Stimulated activated CD8-positive, alpha-beta memory T cell treated with anti-CD3 and anti-CD28 coated beads, Interleukin-7, amount 100 ng/mL, for 48 hours (primary cell): ENCODE data around the gene TFF1.

Source experiments
- DNase-seq, 2 donors: peaks; one replicate each; pipeline ENCODE4 v3.0.0-alpha.2; 2020; ENCODE audit warnings: low read depth in 1 of 2; ENCODE audit errors: extremely low read depth in 1 of 2

TFF1 gene

DNA sequence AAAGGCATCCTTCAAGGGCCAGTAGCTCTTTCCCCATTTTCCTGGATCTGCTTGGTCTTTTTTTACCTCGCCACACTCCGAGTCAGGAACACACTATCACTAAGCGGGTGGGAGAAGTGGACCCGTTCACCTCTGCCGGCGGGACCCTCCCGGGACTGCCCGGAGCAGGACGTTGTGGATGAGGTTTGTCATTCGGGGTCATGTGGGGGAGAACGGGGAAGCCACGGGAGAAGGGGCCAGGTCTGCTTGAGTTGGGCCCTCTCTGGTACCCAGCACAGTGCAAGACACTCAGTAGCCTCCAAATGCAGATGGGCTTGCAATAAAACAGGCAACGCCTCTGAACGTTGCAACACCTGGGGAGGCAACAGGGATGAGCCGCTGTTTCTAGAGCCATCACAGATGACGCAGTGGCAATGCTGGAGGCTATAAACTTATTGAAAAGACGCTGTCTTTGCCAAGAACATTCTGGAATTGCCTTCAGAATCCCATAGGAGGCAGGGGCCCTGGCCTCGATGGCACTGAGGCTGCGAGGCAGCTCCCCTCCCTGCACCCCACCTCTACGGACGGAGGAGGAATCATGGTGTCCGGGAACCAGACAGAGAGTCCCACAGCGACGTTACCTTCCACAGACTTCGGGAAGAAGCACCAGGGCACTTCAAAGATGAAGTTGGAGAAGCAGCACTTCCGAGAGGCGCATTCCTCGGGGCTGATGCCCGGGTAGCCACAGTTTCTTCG, 19.3 kb downstream of the TFF1 start:
- no peak for DNase-seq

DNA sequence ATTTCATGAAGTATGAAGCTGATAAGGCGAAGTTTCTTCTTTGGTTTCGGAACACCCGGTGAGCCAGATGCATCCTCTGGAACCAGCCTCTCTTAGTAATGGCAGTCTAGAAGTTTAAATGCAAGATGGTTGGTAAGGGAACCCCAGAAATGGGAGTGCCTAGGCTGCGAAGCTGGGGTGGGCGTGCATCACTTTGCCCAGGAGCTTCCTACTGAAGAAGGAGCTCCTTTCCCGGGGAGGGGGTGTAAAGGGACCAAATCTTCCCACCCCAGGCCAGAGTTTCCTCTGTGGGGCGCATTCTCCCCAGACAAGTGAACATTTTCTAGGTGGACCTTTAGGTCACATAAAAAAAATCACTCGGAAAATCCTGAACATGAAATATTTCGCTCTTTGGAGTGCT, 19.9 kb downstream of the TFF1 start:
- no peak for DNase-seq

DNA sequence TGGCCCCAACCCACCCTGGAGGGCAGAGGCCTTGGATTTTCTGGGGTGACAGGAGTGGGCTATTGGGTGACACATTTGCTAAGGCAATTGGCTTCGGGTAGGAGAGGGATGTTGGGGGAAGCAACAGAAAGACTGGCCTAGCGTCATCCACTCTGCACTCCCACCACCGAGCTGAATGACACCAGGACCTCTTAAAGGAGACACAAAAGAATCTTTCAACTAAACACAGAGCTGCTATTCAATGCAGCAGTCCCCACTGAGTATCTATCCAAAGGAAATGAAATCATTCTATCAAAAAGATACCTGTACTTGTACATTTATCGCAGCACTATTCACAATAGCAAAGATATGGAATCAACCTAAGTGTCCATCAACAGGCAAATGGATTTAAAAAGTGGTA, 21.7 kb downstream of the TFF1 start:
- no peak for DNase-seq

DNA sequence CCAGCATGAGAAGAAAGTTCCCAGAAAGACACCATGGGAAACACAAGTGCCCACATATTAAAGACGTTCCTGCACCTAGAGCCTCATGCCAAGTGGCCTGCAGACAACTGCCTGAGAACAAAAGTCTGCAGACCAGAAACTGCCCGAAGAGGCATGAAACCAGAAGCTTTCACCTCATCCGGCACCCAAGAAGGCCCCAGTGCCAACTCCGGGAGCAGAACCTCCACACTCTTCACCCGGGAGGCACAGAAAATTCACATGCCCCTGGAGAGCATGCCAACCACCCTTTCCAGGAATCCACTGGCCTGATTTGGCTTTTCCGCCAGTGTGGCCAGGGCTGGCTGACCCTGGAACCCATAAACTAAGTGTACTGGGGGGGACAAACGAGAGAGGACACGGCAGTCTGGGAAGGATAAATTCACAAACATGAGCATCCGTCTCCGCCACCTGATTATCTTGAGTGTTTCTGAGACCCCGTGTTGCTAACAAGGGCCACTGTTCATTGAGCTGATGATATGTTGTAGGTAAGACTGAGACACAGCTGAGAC, 22.3 kb downstream of the TFF1 start:
- no peak for DNase-seq

DNA sequence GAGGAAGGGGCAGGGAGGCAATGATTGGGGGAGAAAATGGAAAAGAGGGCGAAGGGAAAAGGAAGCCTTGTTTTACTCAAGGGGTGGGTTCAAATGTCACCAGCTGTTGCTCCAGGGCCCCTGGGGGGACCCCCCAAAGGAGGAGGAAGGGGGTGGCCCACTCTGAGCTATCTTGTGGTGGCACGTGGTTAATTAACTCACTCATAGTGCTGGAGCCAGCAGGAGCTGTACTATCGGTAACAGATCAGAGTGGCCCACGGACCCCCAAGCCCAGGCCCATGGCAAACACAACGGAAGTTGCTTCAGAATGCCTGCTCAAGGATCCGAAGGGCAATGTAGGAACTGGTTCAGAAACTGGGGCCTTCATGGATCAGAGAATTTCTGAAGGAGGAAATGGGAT, 22.8 kb downstream of the TFF1 start:
- DNase-seq, result no peak

DNA sequence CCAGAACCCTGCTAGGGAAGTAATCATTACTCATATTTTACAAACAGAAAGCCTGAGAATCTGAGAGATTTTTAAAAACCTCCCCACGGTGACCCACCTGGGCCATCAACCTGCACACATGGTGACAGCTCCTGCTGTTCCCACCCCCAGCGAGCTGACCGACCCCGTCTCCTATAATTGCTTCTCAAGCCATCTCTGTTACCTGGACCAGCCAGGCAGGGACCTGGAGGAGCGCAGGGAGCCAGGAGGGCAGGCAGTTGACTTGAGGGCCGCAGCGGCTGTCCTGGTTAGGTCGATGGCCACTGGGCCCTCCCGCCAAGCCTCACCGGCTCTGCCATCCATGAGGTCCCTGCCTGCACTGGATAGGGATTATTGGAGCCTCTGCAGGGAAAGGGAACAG, 23.2 kb downstream of the TFF1 start:
- DNase-seq, result no peak

DNA sequence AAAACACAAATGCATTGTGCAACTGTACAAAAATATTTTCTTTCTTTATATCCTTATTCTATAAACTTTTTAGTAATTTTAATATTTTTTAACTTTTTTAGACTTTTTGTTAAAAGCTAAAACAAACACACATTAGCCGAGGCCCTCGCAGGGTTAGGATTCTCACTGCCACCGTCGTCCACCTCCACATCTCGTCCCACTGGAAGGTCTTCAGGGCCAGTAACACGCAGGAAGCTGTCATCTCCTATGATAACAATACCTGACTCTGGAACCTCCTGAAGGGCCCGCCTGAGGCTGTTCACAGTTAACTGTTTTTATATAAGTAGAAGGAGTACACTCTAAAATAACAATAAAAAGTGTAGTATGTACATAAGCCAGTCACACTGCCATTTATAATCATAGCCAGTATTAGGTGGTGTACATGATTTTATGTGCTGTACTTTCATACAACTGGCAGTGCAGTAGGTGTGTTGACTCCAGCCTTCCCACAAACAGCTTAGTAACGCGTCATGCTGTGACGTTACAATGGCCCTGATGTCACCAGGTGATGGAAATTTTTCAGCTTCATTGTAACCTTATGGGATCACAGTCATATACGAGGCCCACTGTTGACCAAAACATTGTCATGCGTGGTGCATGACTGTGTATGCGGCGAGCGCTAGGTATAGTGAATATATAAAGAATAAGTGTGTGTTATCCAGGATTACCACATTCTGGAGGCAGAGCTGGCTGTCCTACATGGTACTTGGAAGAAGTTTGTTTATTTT, 24.4 kb downstream of the TFF1 start:
- no peak for DNase-seq

DNA sequence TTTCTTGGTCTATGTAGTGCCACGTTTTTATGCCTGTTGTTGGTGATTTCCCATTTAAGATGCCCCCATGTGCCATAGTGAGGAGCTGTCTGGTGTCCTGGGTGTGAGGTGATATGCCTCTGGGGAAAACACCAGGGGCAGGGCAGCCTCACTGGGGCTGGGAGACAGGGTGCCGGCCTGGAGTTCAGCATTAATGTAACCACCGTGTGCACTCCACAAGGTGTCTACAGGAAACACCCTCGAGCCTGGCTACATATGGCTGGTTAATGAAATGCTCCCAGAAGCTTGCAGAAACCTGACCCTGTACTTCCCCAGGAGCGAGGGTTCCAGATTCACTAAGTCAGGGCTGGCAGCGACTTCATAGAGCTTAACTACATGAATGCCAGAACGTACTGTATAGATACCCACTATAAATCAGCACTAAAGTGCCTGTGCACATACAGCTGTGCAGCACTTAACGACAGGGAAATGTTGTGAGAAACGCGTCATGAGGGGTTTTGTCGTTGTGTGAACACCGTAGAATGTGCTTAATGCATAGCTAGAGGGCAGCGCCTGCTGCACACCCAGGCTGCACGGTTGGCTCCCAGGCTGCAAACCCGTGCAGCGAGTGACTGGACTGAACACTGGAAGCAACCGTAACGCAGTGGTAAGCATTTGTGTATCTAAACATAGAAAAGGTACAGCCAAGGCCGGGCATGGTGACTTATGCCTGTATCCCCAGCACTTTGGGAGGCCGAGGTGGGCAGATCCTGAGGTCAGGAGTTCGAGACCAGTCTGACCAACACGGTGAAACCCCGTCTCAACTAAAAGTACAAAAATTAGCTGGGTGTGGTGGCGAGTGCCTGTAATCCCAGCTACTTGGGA, 25.9 kb downstream of the TFF1 start:
- DNase-seq, result no peak

DNA sequence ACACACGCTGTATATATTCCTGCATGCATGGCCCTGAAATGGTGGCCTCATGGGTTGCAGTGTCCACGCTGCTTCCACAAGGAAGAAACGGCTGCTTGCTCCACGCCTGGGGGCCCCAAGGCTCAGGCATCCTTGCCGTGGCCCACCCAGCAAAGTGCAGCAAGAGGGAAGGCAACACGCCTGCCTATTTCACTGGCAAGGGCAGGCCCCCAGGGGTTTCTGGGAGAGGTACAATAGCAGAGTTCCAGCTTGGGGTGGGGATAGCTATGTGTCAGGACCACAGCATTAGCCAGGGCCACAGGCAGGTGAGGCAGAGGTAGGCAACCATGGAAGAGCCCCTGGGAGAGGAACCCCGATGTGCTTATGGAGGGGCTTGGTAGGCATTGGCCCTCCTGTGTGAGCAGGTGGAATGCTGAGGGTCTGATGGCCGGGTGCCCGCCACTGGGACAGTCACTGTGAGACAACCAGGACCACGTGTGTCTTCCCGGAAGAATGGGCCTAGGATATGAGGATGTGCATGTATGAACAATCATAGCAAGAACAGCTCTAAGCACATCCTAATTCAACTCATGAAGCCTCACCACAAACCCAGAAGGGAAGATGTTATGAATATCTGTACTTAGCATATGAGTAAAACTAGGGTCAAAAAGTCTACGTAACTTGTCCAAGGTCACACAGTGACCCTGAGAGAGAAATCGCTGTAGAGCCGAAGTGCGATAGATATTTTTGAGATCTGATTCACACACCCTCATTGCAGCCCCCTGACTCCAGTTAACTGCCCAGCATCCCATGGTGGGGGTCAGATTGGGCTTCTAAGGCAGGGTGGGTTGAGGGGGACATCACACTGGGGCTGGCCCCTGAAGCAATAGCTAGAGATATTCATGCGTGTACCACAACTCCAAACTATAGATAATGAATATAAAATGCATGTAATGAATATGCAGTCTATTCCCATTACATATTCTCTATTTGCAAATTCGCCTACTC, 27.3 kb downstream of the TFF1 start:
- DNase-seq, result no peak

DNA sequence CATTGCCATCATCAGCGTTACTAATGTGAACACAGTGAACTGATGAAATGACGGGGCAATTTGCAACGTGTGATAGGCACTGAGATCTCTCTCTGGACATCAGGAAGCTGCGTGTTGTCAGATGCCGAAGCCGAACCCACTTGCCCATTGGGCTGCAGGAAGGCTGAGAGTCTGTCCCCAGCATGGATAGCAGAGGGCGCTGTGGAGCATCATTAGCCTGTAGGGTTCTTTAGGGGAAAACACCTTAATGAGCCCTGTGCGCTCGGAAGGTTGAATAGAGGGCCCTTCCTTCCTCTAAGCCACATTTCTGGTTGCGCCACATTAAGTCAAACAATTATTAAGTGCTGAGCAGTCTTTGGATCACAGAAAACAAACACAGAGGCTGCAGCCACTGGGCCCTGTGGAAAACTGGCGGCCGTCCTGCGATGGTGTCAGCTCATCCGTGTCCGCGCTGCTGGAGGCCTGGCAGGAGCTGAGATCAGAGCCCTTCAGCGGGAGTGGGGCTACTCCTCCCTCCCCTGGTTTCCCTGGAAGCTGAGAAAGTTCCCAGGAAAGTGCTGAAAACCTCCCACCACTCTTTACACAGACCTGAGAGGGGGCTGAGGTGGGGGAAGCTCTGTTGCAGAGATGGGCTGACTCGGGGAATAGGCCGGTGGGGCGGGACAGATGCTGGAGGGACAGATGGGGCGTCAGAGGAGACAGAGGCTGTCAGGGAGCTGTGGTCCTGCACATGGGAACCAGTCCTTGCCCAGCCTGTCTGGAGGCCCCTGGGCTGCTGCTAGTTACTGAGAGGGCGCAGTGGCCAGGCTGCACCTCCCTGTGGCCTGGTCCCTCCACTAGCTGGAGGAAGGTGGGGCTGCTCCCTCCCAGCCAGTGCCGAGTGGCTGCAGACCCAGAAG, 28.3 kb downstream of the TFF1 start:
- peak; percentile 21 to 72 for DNase-seq

DNA sequence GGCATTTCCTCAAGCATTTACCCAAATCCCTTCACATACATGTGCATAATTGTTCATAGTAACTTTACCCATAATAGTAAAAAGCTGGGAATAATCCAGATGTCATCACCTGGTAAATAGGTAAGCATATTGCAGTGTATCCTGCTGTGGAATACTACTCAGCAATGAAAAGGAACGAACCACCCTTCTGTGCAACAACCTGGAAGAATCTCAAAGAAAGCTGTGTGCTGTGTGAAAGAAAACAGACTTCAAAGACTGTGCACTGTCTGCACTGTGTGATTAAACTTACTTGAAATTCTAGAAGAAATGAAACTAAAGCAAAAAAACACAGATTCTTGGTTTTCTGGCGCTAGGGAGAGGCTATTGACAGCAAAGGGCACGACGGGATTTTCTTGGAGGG, 29.1 kb downstream of the TFF1 start:
- no peak for DNase-seq

DNA sequence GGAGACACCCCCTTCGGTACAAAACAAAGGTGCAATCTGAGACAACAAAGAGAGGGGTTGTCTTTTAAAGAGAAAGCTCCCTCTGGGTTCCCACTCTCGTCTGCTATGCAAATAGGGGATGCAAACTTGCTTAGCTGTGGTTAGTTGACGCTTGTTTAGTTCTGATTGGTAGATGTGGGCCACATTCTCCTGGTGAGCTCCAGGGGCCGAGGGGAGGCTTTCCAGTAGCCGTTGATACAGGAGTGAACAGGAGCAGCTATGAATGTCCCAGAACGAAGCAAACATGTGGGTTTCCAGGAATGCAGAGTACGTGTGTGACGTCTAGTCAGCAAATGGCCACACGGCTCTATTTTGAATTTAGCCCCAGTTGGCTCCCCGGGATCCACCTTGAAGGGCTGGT, 30.3 kb downstream of the TFF1 start:
- no peak for DNase-seq

DNA sequence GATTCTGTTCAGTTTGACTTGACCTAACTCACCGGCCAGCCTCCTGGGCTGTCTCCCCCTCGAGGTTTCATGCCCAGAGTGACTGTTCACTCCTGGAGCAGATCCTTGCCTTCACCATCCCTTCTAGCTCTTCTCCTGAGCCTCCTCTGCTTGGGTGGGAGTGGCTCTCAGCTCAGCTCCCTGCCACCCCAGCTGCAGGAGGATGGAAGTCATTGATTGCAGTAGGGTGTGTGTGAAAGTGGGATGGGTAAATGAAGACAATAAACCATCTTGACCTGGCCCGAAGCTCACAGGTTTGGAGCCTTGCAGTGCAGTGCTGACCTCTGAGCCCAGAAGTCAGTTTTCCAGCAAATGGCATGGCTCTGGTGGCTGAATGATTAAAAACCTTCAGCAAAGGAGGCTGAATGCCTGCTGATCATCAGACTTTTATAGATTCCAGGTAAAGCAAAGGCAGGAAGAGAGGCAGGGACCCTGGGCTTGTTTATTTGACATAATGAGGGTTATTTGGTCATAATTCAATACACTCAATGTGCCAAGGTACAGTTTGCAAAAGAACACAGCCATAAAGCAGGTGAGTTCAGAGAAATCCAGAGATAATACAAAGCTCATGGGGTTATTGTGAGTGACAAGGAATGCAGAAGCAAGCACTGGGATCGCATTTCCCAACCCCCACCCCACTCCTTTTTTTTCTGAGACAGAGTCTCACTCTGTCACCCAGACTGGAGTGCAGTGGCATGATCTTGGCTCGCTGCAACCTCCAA, 33.6 kb downstream of the TFF1 start:
- DNase-seq, result no peak

DNA sequence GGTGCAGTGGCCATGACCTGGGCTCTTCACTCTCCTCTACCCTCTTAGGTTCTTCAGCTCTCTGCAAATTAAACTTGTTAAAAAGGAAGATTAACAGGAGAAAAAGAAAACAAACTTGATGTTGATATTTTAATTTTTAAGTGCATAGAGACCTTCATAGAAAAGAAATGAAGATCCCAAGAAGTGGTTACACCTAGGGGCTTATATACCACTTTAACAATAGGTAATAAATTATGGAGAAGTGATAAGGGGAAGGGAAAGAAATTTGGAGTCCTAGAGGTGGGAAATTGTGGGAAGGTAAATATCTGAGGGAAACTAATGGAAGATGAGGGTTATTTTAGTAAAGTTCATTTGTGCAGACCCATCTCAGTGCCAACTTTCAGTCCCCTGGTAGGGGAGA, 34.7 kb downstream of the TFF1 start:
- DNase-seq, result no peak

DNA sequence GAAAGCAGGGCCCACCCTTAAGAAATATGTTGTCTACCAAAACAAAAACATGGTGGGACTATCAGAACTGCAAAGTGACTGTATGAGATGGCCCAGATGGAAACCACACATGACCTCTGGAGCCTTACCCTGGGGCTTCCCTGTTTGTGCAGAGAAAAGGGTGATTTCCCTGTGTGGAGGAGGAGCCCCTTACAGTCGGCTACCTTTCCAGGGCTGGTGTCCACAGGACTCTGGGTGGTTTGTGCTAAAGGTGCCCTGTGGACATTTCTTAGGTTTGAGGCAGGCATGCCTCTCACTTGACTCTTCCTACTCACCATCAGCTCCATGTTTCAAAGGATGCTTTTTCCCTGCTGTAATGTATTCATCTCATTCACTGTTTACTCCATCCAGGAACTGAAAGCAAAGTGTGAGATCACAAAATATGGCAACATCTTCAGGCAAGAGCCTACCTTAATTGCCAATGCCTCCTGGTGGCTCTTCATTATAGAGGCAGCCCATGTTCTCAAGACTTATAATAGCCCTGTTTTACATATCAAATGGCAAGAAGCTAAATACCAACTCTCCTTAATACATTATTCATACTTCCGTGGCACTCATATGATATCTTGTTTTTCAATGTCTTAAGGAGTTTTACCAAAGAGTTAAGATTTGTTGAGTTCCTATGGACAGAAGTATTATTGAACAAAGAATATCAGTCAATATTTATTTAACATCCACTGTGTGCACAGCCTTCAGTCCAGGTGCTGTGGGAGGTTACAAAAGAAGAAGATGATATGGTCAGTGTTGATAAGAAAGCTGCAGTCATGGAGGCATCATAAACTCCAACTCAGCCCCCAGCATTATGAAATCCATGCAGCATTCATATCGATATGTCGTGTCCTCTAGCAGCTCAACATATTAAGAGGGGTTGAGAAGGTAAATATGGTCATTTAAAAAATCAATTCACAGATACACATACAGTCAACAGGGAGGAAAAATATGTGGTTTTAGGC, 35.7 kb downstream of the TFF1 start:
- no peak for DNase-seq

DNA sequence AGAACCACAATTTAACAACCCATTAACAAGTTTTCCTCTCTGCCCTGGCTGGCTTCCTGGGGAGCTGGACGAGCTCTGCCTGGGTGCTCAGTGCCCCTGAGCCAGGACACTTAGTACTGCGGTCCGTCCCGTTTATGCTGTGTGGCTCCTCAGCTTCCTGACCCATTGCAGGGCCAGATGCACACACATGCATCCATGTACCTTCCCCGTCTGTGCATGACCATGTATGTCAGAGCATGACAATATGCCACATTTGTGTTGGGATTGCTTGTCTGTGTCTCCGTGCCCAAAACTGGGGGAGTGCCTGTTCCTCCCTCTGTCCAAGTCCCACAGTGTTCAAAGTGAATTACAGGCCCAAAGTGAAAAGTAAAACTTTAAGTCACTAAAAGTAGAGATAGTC, 41.4 kb downstream of the TFF1 start:
- no peak for DNase-seq

DNA sequence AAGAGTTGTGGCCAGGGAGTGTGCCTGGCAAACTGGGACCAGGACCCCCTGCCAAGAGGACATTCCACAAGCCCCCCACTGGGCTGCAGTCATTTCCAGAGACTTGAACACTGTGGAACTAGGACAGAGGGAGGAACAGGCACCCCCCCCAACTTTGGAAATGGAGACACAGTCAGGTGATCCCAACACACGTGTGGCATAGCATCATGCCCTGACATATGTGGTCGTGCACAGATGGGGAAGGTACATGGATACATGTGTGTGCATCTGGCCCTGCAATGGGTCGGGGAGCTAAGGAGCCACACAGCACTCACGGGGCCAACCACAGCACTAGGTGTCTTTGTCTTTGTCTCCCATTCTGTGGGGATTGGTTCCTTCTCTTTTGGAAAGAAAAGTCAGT, 44.5 kb downstream of the TFF1 start:
- no peak for DNase-seq
